Fibroblast of lung (primary cell): ENCODE data around the gene RAB25.

Experiments used
- CTCF ChIP-seq, 2 donors: IDR thresholded peaks in 1 of 2; conservative IDR thresholded peaks in 1 of 2; 1 replicate in 1 of 2; 2 replicates in 1 of 2; pipeline ENCODE4 v1.5.1; 2011 to 2012; ENCODE audit warnings: low read length in 2 of 2, control low read depth in 1 of 2, inconsistent platforms in 1 of 2, low read depth in 1 of 2, mild to moderate bottlenecking in 1 of 2
- EZH2 ChIP-seq: IDR thresholded peaks from 2 replicates; pipeline ENCODE4 v1.5.1; 2012; ENCODE audit warnings: low read length, control low read depth, mild to moderate bottlenecking; ENCODE audit errors: missing control alignments

- no peak for TF ChIP-seq EZH2
- TF ChIP-seq CTCF (conservative IDR thresholded peaks at IDR 0.05 in 1 of 2, IDR thresholded peaks at IDR 0.05 in 1 of 2; ENCODE audit: low read depth in 1 of 2, low read length in 2 of 2), result no peak
Observed at GRCh38 chr1:156110252-156110651, 49.3 kb downstream of the RAB25 start.
